GM18499 (cell line): Measurements from ENCODE around the gene TRMT44.

Source experiments
- ATAC-seq: cut with Tn5 transposase; IDR thresholded peaks from one replicate; pipeline ENCODE4 v1.9.1; 2021; ENCODE audit warnings: moderate number of reproducible peaks; ENCODE audit not compliant: insufficient read depth, unreplicated experiment

TRMT44 gene

DNA sequence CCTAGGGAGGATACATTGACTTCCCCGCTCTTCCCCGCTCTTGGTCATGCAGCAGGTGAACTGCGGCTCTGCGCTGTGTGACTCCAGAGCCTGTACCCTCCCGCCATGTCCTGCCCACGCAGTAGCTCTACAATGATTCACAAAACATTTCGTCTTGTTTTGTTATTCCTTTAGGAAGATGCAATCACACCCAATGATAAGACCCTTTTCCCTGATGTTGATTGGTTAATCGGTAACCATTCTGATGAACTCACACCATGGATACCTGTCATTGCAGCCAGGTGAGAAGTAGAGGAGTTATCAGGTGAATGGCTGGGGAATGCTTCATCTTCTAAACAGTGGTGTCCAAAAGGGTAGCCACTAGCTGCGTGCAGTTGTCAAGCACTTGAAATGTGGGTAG, 23.2 kb downstream of the TRMT44 start:
- no peak for ATAC-seq

DNA sequence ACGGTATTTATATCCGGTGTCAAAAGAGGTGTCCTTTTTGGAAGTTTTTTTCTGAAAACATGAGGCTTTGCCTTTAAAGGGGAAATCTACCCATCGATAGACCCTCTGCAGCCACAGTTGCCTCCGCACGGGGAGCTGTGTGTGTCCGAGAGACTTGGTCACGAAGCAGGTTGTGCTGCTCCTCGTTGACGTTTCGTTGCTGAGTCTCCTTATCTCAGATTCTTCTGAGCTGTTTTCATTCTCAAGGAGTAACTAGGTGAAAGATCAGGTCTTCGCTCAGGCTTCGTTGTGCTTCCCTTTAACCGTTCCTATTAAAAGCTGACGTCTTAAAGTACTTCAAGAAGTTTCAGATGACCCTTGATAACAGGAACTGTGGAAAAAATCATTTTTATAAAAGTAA, 23.8 kb downstream of the TRMT44 start:
- ATAC-seq = no peak

DNA sequence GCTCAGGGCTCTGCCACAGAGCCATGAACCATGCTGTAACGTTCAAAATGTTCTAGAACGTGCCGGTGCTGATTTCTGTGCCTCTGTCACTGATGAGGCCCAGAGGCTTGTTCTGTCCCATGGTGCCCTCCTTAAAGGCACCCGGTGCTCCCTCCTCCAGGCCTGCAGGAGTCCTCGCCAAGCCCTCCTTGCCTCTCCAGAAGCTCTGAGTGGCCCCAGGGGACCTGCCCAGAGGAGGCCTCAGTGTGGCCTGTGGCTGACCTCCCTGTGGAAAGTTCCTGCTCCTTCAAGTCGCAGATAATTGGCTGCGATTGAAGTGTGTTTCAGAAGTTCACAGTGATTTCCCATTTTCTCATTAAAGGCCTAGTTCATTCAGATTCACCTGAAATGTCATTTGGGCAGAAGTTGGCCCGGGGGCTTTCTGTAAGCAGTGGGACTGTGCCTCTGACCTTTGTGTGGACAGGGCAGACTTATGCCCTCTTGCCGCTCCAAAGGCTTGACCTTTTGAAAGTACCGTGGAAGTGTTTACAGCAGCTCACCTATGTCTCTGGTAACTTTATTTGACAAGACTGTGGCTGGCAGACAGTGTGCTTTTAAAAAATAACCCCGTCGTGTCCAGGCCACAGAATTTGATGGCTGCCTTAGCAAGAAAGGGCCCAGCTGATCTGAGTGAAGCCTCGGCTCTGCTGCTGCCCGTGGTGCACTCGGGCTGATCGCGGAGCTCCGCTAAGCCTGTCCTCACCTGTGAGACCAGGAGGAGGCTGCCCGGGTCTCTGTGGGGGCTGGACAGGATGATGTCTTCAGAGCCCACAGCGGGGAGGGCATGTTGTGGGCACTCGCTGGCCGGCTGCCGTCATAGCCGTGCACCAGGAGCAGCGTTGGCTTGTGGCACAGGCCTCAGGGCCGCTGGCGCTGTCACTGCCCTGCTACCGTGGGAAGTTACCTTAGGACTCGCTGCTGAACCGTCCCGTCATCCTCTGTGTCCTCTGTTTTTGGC, 25.3 kb downstream of the TRMT44 start:
- ATAC-seq = no peak

DNA sequence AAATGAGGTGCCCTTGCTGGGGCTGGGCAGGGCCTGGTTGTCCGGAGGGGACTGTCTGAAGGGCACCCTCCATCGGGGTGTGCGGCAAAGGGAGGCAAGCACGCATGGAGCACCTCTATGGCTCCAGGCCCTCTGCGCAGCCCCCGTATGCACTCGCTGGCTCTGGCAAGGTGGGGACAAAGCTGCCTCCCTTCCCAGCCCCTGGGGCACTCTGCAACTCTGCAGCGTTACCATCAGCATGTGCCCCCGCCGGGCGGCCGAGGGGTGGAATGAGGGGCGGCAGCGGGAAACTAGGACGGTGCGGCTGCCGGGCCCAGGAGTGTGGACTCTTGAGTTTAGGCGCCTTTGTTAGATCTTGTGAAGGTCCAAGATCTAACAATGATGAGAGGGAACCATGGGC, 26.4 kb downstream of the TRMT44 start:
- ATAC-seq = no peak

DNA sequence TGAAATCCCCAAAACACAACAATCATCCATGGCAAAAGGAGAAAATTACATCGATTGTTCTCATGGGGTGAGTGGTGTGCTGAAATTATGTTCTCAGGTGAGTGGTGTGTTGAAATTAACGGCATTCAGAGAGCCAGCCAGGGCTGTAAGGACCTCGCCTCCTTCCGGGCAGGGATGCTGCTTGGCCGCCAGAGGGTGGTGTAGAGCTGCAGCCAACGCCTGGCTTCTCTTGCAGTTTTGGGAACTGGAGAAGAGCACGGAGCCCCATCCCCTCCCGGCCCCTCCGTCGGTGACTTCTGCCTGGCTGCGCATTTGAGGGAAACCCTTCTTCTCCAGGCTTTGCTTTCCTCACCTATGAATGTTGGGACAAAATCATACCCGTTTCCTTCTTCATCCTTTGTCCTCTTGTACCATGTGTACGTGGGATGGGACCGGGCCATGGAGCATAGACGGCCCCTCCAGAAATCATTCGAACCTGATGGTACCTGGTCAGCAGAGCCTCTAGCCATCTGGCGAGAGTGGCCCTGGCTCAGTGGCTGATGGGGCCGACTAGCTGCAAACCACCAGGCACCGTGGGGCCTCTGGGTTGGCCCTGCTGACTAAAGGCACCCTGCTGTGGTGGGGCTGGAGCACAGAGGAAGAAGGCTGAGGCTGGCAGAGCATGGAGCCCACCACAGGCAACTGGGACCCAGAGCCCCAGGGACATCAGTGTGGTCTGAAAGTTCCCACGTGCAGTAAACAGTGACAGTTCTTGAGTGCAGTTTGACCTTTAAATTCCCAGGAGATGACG, 28.4 kb downstream of the TRMT44 start:
- no peak for ATAC-seq

DNA sequence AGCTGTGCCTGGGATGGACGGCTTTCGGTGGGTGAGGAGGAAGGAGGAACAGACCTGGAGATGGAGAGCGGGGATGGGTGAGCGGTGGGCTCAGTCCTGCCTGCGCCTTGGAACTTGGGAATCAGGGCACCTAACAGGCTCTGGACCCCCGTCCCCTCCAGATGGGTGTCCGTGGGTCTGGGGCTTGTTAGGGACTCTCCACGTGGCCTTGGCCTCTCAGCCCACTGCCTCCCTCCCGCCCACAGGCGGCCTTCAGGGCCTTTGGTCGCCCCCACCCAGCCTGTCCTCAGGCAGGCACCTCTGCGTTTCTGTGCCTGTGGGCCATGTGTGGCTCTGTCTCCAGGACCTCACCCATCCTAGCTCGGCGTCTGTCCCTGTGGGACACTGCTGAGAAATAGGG, 29.0 kb downstream of the TRMT44 start:
- no peak for ATAC-seq

DNA sequence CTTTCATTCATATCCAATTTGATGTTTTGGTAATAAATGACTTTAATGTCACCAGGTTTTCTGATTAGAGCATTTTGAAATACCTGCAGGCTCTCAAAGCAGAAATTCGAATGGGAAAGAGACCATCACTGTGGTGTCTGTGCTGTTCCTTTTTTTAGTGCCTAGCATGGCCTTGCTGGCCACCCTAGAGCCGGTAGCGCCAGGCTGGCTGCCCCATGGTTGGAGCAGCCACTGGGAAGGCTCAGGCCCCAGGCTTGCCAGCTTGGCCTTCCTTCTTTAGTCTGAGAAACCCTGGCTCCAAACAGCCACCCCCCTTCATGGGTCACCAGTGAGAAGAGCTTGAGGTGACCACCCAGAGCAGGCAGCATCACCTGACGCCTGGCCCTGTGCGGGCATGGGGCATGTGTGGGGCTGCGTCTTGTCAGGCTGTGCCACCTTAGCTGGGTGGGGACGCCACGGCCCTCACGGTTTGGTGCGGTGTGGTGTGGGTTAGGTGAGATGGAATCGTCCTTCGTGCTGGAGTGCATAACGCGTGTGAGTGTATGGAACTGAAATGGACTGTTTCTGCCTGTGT, 30.0 kb downstream of the TRMT44 start:
- ATAC-seq = no peak

DNA sequence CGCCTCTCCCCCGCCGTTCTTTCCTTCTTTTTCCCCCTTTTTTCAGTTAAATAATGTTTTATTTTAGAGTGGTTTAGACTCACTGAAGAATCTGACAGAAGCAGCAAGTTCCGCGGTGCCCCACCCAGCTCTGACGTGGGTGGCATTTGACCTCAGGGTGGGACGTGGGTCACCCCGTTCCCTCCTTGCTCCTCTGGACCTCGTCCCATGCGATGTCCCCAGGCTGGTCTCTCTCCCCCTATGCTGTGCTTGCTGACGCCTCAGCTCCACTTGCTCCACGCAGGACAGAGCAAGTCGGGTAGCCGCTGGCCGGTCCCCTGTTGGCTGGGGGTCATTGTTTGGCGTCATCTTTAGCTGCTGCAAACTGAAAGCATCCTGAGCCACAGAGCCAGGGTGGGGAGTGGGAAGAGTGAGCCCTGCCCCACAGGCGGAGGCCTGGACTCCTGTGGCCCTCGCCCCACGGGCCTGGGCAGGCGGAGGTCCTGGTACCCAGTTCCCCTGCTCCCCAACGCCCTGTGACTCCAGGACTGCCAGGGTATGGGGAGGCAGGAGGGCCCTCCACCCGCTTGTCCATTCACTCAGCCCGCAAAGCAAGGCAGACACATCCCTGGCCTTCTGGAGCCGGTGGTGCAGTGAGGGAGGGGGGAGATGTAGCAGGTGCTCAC, 30.8 kb downstream of the TRMT44 start:
- no peak for ATAC-seq

DNA sequence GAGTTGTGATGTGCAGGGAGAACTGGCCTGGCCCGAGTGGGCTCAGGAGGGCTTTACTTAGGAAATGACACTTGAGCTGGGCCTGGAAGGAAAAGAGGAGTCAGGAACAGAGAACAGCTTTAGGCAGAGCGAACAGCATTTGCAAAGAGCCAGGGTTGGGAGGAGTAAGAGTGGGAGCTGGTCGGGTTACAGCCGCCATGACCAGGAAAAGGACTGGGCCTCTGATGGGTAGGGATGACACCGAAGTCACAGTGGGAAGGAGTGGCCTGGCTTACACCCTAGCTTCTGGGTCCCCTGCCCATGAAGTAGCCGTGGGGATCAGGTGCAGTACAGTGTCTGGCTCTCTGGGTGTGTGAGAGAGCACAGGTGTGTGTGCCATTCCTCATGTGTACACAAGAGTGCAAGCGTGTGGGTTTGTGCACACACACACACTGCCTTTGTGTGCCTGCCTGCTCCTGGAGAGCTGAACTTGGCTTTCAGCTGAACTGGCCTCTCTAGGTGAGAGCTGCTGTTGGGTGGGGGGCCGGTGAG, 31.6 kb downstream of the TRMT44 start:
- no peak for ATAC-seq

DNA sequence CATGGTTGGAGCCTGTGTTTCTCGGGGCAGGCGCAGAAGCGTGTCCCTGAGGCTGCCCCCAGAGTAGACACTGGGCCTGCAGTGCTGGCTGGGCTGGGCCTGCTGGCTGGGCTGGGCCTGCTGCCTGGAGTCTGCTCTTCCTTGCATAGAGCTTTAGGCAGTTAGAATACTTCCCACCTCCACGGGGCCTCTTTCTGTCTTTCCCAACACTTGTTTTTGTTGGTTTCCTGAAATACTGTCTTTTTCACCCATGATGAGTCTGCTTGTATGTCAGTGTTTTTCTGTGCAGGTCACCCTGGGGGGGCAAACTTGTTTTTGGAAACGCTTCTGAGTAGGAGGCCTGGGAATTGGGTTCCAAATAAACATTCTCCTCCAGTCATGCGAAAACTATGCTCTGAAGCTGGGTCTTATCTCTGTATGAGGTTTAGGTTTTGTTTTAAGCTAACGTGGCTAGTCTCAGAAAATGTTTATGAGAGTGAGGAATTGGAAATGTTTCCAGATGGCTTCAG, 32.2 kb downstream of the TRMT44 start:
- ATAC-seq = no peak

DNA sequence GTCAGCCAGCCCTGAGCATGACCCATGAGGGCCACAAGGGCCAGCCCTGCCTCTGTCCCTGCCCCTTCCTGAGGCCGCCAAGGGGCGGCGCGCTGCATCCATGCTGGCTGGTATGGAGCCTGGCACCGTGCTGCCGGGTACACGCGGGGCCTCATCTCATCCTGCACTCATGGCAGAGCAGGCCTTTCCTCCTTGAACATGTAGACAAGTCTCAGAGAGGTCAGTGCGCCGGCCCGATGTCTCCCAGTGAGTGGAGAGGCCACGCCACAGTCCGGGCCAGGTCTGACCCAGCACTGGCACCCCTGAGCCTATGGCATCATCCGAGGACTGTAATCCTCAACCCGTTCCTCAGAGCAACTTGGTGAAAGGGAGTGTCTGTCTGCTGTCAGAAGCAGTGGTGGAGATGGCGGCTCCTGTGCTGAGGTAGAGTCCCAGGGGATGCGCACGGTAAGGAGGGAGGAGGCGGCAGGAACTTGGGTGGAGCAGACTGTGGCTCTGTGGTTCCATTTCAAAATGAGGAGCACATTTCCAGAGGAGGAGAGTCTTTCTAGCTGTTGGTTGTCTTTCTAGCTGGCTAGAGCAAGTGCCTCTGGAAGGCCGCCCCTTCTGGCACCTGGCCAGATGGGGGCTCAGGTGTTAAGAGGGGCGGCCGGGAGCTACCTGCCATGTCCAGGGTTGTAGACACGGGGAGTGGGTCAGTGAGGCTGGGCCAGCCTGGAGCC, 32.8 kb downstream of the TRMT44 start:
- no peak for ATAC-seq

DNA sequence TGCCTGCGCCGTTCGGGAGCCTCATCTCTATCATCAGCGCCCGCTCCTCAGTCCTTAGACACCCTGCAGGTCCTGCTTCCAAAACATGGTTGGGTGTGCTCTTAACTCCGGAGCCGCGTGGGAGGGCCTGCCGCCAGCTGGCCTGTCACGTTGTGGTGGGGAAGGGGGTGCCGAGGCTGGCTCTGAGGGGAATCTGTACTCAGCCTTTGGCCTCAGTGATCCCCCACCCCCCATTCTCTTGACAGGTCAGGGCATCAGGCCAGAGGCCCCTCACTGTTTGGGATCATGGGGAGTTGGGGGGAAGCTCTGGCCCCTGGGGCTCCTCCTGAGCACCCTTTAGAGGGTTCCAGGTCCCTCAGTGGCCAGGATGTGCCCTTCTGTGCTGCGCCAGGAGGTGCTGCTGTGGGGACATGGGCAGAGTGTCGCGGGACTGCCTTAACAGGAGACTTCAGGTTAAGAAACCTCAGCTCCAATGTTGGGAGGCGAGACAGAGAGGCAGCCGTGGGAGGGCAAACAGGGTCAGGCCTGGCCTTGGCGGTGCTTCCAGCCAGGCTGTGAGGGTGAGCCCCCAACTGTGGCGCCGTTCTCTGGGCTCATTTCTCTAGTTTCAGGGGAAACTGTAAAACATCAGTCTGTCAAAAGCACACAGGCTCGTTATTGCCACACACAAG, 33.5 kb downstream of the TRMT44 start:
- no peak for ATAC-seq

DNA sequence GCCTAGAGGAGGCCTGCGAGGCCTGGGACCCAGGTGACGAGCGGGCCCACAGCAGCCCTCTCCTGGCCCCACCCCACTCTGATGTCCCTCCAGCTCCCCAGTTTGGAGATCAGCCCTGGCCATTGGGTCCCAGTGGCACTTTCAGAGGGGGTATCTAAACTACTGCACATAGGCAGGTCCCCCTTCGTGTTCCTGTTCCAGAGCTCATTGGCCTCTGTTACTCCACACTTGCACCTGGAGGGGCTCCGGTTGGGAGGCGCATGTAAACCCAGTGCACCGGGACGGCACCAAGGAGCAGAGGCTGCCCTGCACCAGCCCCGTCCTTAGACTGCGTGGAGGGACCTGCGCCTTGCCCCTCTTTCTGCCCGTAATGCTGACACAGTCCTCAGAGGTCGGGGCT, 34.3 kb downstream of the TRMT44 start:
- ATAC-seq = no peak

DNA sequence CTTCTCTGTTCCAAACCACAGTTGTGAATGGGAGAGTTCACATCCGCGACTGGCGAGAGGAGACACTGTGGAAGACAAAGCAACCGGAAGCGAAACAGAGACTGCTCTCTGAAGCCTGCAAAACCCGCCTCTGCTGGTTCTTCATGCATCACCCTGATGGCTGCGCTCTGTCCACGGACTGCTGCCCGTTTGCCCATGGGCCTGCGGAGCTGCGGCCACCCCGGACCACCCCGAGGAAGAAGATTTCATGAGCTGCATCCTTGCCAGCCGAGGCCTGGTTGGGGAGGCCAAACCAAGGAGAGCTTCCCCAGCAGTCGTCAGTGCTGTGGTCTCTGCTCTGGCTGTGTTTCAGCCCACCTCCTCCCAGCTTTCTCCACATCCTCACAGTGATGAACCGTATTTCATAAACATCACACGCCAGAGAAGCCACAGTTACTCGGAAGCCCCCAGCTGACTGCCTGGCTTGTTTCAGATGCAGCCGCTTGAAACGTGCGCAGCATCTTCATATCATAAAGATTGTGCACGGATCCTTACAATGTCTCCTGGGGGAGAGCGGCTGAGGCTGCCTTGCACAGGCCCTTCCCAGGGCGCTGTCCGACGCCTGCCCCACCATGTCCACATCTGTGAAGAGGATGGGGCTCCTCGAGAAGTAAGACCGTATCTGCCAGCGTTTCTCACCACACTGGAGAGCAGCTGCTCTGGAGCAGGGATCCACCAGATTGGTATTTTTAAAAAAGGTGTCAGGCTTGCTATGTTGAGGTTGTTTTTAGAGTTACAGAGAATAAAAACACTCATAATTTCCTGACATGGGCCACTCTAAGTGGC, 35.4 kb downstream of the TRMT44 start:
- ATAC-seq = no peak

DNA sequence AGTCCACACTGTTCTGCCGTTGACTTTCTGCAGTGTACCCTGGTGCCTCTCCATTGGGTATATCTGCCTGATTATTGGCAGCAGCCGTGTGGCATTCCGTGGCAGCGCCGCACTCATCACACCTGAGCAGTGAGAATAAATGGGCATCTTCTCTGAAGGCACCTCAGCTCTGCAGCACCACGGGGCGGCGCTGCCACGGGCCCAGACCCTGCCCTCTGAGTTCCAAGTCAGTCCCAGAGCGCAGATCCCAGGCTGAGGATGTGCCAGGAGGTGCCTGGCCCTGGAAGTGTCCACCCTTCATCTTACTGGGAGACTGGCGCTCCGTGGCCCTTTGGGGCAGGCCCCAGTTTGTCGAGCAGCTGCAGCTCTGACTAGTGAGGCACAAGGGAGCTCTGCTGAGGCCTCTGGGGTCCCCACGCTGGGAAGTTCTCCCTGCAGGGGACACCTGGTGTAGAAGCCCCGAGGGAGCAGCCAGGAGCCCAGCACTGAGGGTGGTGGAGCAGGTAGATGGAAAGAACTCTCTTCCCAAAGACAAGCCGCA, 36.6 kb downstream of the TRMT44 start:
- ATAC-seq = no peak

DNA sequence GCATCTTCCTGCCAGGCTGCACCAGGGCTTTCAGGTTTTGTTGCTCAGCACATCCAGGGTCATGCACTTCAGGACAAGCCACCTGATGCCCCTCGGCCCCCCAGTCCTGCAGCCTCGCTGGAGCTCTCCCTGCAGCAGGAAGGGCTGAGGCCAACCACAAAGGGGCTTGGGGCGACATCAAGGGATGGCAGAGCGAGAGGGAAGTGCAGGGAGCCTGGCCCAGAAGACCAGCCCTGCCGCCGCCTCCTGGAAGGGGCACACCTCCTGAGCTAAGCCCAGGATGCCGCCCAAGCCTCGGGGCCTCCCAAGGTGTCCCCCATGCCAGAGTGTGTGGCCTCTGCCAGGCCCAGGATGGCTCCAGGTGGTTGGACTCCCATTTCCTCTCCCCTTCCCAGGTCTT, 37.1 kb downstream of the TRMT44 start:
- ATAC-seq = no peak

DNA sequence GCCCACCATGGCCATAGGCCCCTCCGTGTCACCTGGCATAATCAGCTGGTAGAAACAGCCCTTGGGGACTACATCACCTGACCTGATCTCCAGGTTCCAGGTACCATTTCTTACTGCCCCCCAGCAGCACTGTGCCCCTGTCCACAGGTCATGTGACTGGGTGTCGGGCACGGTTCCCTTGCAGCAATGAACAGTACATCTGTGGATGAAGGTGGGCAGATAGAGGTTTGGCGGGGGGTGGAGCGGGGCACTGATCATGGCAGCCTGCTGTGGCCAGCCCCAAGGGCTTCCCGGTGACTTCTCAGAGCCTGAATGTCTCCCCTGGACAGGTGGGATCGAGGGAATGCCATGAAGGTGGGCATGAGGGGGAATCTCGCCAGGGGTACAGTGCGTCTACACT, 37.8 kb downstream of the TRMT44 start:
- ATAC-seq = no peak
